NT2/D1 (cell line): ENCODE results near the gene TK1.

Source experiments
- SUZ12 ChIP-seq: IDR thresholded peaks from 2 replicates; pipeline ENCODE4 v1.6.1; 2011; ENCODE audit not compliant: insufficient read length, insufficient read depth; ENCODE audit errors: extremely low read depth
- YY1 ChIP-seq: IDR thresholded peaks from 2 replicates; pipeline ENCODE4 v1.6.1; 2011; ENCODE audit not compliant: insufficient read length, insufficient read depth

- no peak for TF ChIP-seq YY1
- no peak for TF ChIP-seq SUZ12
Measured at GRCh38 chr17:78142119-78142861, 44.6 kb downstream of the TK1 start.
